CD4-positive, alpha-beta memory T cell (primary cell): Measurements from ENCODE around the gene TNIK. TPM values are rescaled to one million over a fixed set of nuclear protein-coding genes. Genes with fewer than 3 reads are reported as not detected.

Source experiments
- CTCF ChIA-PET: fragments of 350-600 bp; sonication (Branson Sonifier 250); formaldehyde crosslinking; loops from one replicate; lab custom pipeline; 2021; ENCODE audit warnings: inconsistent platforms; ENCODE audit not compliant: partially characterized antibody; lab: Charles Lee
- POLR2A ChIA-PET: fragments of 350-600 bp; sonication (Branson Sonifier 250); formaldehyde crosslinking; loops from one replicate; lab custom pipeline; 2021; ENCODE audit not compliant: partially characterized antibody; lab: Charles Lee
- DNase-seq, 5 donors: peaks; one replicate each; pipeline versions ENCODE4 v3.0.0 to v3.0.0-alpha.2; 2020 to 2022; ENCODE audit warnings: mixed read lengths in 1 of 5
- H3K27ac ChIP-seq: one replicate; pipeline ENCODE4 v1.7.0; 2013; ENCODE audit warnings: low read depth, low read length
- H3K27me3 ChIP-seq: 2 replicates; pipeline ENCODE4 v1.7.0; 2013; ENCODE audit warnings: mild to moderate bottlenecking, low read length, moderate library complexity; ENCODE audit not compliant: insufficient read depth
- H3K36me3 ChIP-seq: 2 replicates; pipeline ENCODE4 v1.7.0; 2013; ENCODE audit warnings: mild to moderate bottlenecking, low read length, moderate library complexity; ENCODE audit not compliant: insufficient read depth
- H3K4me1 ChIP-seq: 2 replicates; pipeline ENCODE4 v1.7.0; 2013; ENCODE audit warnings: mild to moderate bottlenecking, low read length, moderate library complexity; ENCODE audit not compliant: insufficient read depth
- H3K4me3 ChIP-seq, 2 donors: one replicate each; pipeline ENCODE4 v1.7.0; 2013; ENCODE audit warnings: low read length in 2 of 2, mild to moderate bottlenecking in 1 of 2
- H3K9me3 ChIP-seq, 2 donors: one replicate each; pipeline ENCODE4 v1.7.0; 2013; ENCODE audit warnings: low read length in 2 of 2, control low read depth in 1 of 2; ENCODE audit not compliant: control insufficient read depth in 1 of 2
- H3K27ac Mint-ChIP-seq, 7 donors: one replicate each; pipeline ENCODE4 v1.8.0; 2020 to 2021; ENCODE audit warnings: mixed read lengths in 7 of 7, mild to moderate bottlenecking in 6 of 7, inconsistent platforms in 3 of 7, moderate library complexity in 3 of 7
- H3K27me3 Mint-ChIP-seq, 2 donors: one replicate each; pipeline ENCODE4 v1.8.0; 2020 to 2021; ENCODE audit warnings: mixed read lengths in 2 of 2
- H3K36me3 Mint-ChIP-seq, 2 donors: one replicate each; pipeline ENCODE4 v1.8.0; 2020 to 2021; ENCODE audit warnings: mixed read lengths in 2 of 2, inconsistent platforms in 1 of 2, mild to moderate bottlenecking in 1 of 2
- H3K4me1 Mint-ChIP-seq, 4 donors: one replicate each; pipeline ENCODE4 v1.8.0; 2020 to 2021; ENCODE audit warnings: mixed read lengths in 4 of 4, mild to moderate bottlenecking in 1 of 4
- H3K4me3 Mint-ChIP-seq, 8 donors: one replicate each; pipeline ENCODE4 v1.8.0; 2020 to 2021; ENCODE audit warnings: mixed read lengths in 8 of 8, mild to moderate bottlenecking in 7 of 8, moderate library complexity in 6 of 8, inconsistent platforms in 3 of 8
- H3K9me3 Mint-ChIP-seq, 8 donors: one replicate each; pipeline ENCODE4 v1.8.0; 2020 to 2021; ENCODE audit warnings: mixed read lengths in 8 of 8, mild to moderate bottlenecking in 5 of 8, inconsistent platforms in 3 of 8, moderate library complexity in 1 of 8
- intact Hi-C: fragments of 100-400 bp; cut with micrococcal nuclease; formaldehyde crosslinking; loops from one replicate; pipeline ENCODE4 v1.15.1; 2023
- polyA plus RNA-seq, 2 donors: library from polyadenylated mRNA; unstranded; fragments of 300-500 nt; fragmentation: Illumina TruSeq; gene quantifications; one replicate each; pipeline ENCODE4 v1.2.3, GENCODE V29; 2021
- total RNA-seq, 2 experiments: library from RNA; stranded (reverse); gene quantifications; one replicate each; pipeline ENCODE4 v1.2.3, GENCODE V29; 2021

The TNIK gene
- total and polyA plus RNA-seq, 4 experiments from 2014 or later, result 14.6 to 93.5 (median 58.1) TPM

GRCh38 chr3:171379961-171380483 is 80.2 kb downstream of the TNIK start:
- Mint-ChIP-seq H3K9me3 (no peaks in the 10 kb centered on the region), H3K36me3 (peaks cover 0 to 3% of the 10 kb centered on the region in 2 donors), H3K27me3 (no peaks in the 10 kb centered on the region), H3K4me1 (peaks cover 45 to 72% (median 59%) of the 10 kb centered on the region in 4 donors), H3K27ac (no peak overlapping the region), H3K4me3 (peak overlapping the region in 1 of 8 donors; percentile 18)
- Histone ChIP-seq H3K9me3 (no peaks in the 10 kb centered on the region), H3K4me3 (no peak overlapping the region), H3K36me3 (no peaks in the 10 kb centered on the region), H3K4me1 (peaks cover 59% of the 10 kb centered on the region), H3K27ac (no peak overlapping the region), H3K27me3 (no peaks in the 10 kb centered on the region)
- DNase-seq, result no peak
- POLR2A ChIA-PET, result interaction anchor here (1.1 kb wide), 1 partner anchor 80 kb away, joined by 3 read pairs; no protein-coding TSS in a partner anchor
- CTCF ChIA-PET, result no interaction called here
- intact Hi-C loops, result no loop called here

- ChIA-PET POLR2A (interaction anchor here (1.1 kb wide), 1 partner anchor 80 kb away, joined by 3 read pairs; no protein-coding TSS in a partner anchor), CTCF (no interaction called here)
- Histone ChIP-seq H3K27me3 (no peaks in the 10 kb centered on the region), H3K27ac (no peak overlapping the region), H3K4me1 (peaks cover 63% of the 10 kb centered on the region), H3K36me3 (no peaks in the 10 kb centered on the region), H3K9me3 (no peaks in the 10 kb centered on the region), H3K4me3 (no peak overlapping the region)
- Mint-ChIP-seq H3K27me3 (no peaks in the 10 kb centered on the region), H3K4me3 (no peak overlapping the region), H3K27ac (peak overlapping the region in 2 of 7 donors; percentile 54 to 68), H3K9me3 (no peaks in the 10 kb centered on the region), H3K36me3 (no peaks in the 10 kb centered on the region), H3K4me1 (peaks cover 40 to 65% (median 52%) of the 10 kb centered on the region in 4 donors)
- DNase-seq, result no peak
- intact Hi-C loops, result no loop called here
These were observed 80.9 kb downstream of the TNIK start for GRCh38 chr3:171379281-171379680.

GRCh38 chr3:171378586-171378985 is 81.6 kb downstream of the TNIK start:
- no peaks in the 10 kb centered on the region for H3K9me3 ChIP-seq
- no peaks in the 10 kb centered on the region for H3K27me3 ChIP-seq
- Mint-ChIP-seq H3K27me3 (no peaks in the 10 kb centered on the region), H3K4me1 (peaks cover 33 to 58% (median 45%) of the 10 kb centered on the region in 4 donors), H3K36me3 (no peaks in the 10 kb centered on the region), H3K9me3 (no peaks in the 10 kb centered on the region), H3K27ac (peak overlapping the region in 2 of 7 donors; percentile 21 to 42), H3K4me3 (peak overlapping the region in 2 of 8 donors; percentile 10 to 16)
- H3K27ac ChIP-seq, result no peak overlapping the region
- no peaks in the 10 kb centered on the region for H3K36me3 ChIP-seq
- DNase-seq, result no peak
- no peak overlapping the region for H3K4me3 ChIP-seq
- intact Hi-C loops, result no loop called here
- POLR2A ChIA-PET, result interaction anchor here (1.1 kb wide), 1 partner anchor 81 kb away, joined by 3 read pairs; no protein-coding TSS in a partner anchor
- CTCF ChIA-PET, result no interaction called here
- peaks cover 64% of the 10 kb centered on the region for H3K4me1 ChIP-seq

GRCh38 chr3:171377859-171378258 is 82.3 kb downstream of the TNIK start:
- Histone ChIP-seq H3K27me3 (no peaks in the 10 kb centered on the region), H3K36me3 (no peaks in the 10 kb centered on the region), H3K4me3 (no peak overlapping the region), H3K4me1 (peaks cover 59% of the 10 kb centered on the region), H3K9me3 (no peaks in the 10 kb centered on the region), H3K27ac (no peak overlapping the region)
- CTCF ChIA-PET, result no interaction called here
- no peak for DNase-seq
- no peaks in the 10 kb centered on the region for H3K36me3 Mint-ChIP-seq
- no peaks in the 10 kb centered on the region for H3K9me3 Mint-ChIP-seq
- H3K27ac Mint-ChIP-seq, result no peak overlapping the region
- H3K4me1 Mint-ChIP-seq, result peaks cover 28 to 51% (median 39%) of the 10 kb centered on the region in 4 donors
- POLR2A ChIA-PET, result no interaction called here
- no peak overlapping the region for H3K4me3 Mint-ChIP-seq
- H3K27me3 Mint-ChIP-seq, result no peaks in the 10 kb centered on the region
- intact Hi-C loops, result no loop called here

- H3K27ac ChIP-seq, result no peak overlapping the region
- Mint-ChIP-seq H3K36me3 (no peaks in the 10 kb centered on the region), H3K4me1 (peaks cover 27 to 42% (median 37%) of the 10 kb centered on the region in 4 donors), H3K4me3 (no peak overlapping the region), H3K27me3 (no peaks in the 10 kb centered on the region), H3K27ac (no peak overlapping the region), H3K9me3 (no peaks in the 10 kb centered on the region)
- ChIA-PET POLR2A (no interaction called here), CTCF (interaction anchor here (1.1 kb wide), 1 partner anchor 12 kb away, joined by 3 read pairs; no protein-coding TSS in a partner anchor)
- intact Hi-C loops, result no loop called here
- peaks cover 65% of the 10 kb centered on the region for H3K4me1 ChIP-seq
- H3K4me3 ChIP-seq, result no peak overlapping the region
- no peaks in the 10 kb centered on the region for H3K27me3 ChIP-seq
- H3K36me3 ChIP-seq, result no peaks in the 10 kb centered on the region
- no peak for DNase-seq
- H3K9me3 ChIP-seq, result no peaks in the 10 kb centered on the region
These were observed 83.6 kb downstream of the TNIK start for GRCh38 chr3:171376596-171376947.

GRCh38 chr3:171375666-171376595 is 84.3 kb downstream of the TNIK start:
- H3K27ac Mint-ChIP-seq, result peak overlapping the region in 4 of 7 donors; percentile 36 to 65 (median 50)
- no peaks in the 10 kb centered on the region for H3K27me3 ChIP-seq
- H3K9me3 ChIP-seq, result no peaks in the 10 kb centered on the region
- CTCF ChIA-PET, result no interaction called here
- H3K36me3 ChIP-seq, result no peaks in the 10 kb centered on the region
- intact Hi-C loops, result no loop called here
- H3K4me1 Mint-ChIP-seq, result peaks cover 32 to 43% (median 35%) of the 10 kb centered on the region in 4 donors
- H3K9me3 Mint-ChIP-seq, result no peaks in the 10 kb centered on the region
- POLR2A ChIA-PET, result no interaction called here
- peaks cover 67% of the 10 kb centered on the region for H3K4me1 ChIP-seq
- H3K27me3 Mint-ChIP-seq, result no peaks in the 10 kb centered on the region
- no peak for DNase-seq
- H3K4me3 Mint-ChIP-seq, result peak overlapping the region in 2 of 8 donors; percentile 21 to 35
- H3K36me3 Mint-ChIP-seq, result no peaks in the 10 kb centered on the region
- H3K27ac ChIP-seq, result no peak overlapping the region
- H3K4me3 ChIP-seq, result no peak overlapping the region

- Histone ChIP-seq H3K36me3 (no peaks in the 10 kb centered on the region), H3K27me3 (no peaks in the 10 kb centered on the region), H3K4me3 (no peak overlapping the region), H3K9me3 (no peaks in the 10 kb centered on the region), H3K27ac (no peak overlapping the region), H3K4me1 (peaks cover 74% of the 10 kb centered on the region)
- ChIA-PET CTCF (interaction anchor here (1.4 kb wide), 1 partner anchor 192 kb away, joined by 3 read pairs; no protein-coding TSS in a partner anchor), POLR2A (interaction anchor here (0.6 kb wide), 1 partner anchor 161 kb away, joined by 4 read pairs; no protein-coding TSS in a partner anchor)
- Mint-ChIP-seq H3K36me3 (peaks cover 2 to 6% of the 10 kb centered on the region in 2 donors), H3K9me3 (no peaks in the 10 kb centered on the region), H3K27me3 (no peaks in the 10 kb centered on the region), H3K27ac (no peak overlapping the region), H3K4me1 (peaks cover 26 to 41% (median 34%) of the 10 kb centered on the region in 4 donors), H3K4me3 (no peak overlapping the region)
- intact Hi-C loops, result no loop called here
- DNase-seq, result no peak
These were observed 85.4 kb downstream of the TNIK start for GRCh38 chr3:171374661-171375285.
